IPS-18c (cell line): ENCODE data around the gene ACADSB.

Source experiments
- H3K4me3 ChIP-seq: 2 replicates; pipeline ENCODE4 v1.7.0; 2013; ENCODE audit warnings: low read depth, mild to moderate bottlenecking, low read length, moderate library complexity; ENCODE audit not compliant: insufficient read depth
- H3K9me3 ChIP-seq: one replicate; pipeline ENCODE4 v1.6.1; 2013; ENCODE audit warnings: mild to moderate bottlenecking, low read length, moderate library complexity; ENCODE audit not compliant: control insufficient read depth, insufficient read depth

The ACADSB gene

GRCh38 chr10:122998360-122998917 is 10.4 kb upstream of the ACADSB start:
- Histone ChIP-seq H3K4me3 (no peak overlapping the region), H3K9me3 (no peaks in the 10 kb centered on the region)

DNA sequence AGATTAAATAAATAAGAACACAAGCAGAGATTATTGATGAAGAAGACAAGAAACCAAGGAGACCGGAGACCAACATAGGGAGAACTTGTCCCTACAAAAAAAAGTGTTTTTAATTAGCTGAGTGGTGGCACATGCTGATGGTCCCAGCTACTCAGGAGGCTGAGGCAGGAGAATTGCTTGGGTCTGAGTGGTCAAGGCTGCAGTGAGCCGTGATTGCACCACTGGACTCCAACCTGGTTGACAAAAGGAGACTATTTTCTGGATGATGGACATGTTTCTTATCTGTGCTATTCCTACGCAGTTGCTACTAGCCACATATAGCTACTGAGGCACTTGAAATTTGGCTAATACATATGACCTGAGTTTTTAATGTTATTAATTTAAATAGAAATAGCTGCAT is 9.9 kb upstream of the ACADSB start:
- Histone ChIP-seq H3K4me3 (no peak overlapping the region), H3K9me3 (no peaks in the 10 kb centered on the region)

GRCh38 chr10:122999347-122999746 is 9.5 kb upstream of the ACADSB start:
- no peak overlapping the region for H3K4me3 ChIP-seq
- H3K9me3 ChIP-seq = no peaks in the 10 kb centered on the region

- Histone ChIP-seq H3K9me3 (no peaks in the 10 kb centered on the region), H3K4me3 (no peak overlapping the region)
These were observed 8.7 kb upstream of the ACADSB start for GRCh38 chr10:123000155-123000554.

DNA sequence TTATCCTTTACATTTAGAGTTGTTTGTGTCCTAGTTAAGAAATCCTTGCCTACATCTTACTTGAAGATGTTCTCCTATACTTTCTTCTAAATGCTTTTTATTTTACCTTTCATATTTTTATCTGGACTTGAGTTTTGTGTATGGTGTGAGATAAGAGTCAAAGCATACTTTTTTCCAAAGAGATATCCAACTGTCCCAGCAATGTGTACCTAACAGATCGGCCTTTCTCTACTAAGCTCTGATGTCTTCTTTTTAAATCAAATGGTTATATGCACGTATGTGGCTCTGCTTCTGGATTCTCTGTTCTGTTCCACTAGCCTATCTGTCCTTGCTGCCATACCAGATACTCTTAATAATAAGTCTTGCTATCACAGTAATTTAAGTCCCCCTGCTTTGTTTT is 7.4 kb upstream of the ACADSB start:
- Histone ChIP-seq H3K9me3 (no peaks in the 10 kb centered on the region), H3K4me3 (no peak overlapping the region)

DNA sequence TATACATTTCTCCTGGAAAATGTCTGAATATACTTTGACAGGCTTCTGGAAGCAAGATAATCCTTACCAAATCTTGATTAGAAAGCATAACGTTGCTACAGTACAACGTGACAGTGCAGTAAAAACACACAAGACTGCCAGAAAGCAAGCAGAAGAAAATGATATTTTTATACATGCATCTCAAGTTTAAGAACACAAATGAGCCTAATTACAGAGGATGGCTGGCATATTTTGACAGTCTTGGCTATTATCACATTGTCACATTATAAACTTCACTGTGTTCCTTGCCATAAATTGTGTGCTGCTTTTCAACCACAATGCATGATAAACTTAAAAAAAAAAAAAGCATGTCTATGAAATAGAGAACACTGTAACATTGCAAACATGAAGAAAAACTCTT is 4.5 kb upstream of the ACADSB start:
- Histone ChIP-seq H3K9me3 (no peaks in the 10 kb centered on the region), H3K4me3 (no peak overlapping the region)

DNA sequence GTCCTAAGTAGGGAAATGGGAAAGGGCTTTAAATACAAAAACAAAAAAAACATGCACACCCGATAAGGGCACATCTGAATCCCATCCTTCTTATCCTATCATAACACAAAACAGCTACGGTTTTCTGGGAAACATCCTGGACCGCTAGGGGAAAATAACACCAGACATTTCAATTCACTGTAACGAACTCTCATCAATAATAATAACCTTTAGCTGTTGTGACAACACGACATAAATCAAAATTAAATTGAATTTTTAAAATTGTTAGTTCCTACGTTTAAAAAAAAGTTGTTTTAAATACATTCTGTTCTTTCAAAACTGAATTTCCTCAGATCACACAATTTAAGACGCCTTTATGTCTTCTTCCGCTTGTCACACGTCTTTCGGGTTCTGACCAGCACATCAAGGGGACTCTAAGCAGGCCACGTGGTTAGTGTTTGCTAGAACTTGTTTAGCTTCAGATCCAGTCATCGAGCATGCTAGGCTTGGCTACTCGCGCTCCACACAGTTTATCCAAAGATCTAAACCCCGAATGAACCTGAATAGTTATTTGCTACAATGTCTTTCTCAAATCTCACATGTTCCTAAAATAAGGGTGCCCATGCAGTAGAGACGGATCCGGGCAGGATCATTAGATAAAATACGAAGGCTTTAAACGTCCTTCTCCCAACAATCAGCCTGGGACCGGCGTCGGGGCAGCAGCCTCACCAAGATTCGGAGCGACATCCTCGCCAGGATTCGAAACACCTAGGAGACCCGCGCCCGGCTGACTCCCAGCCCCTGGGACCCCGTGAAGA is 1.1 kb upstream of the ACADSB start:
- H3K4me3 ChIP-seq = peak overlapping the region; percentile 90
- H3K9me3 ChIP-seq = no peaks in the 10 kb centered on the region

- H3K4me3 ChIP-seq = peak overlapping the region; percentile 89
- no peaks in the 10 kb centered on the region for H3K9me3 ChIP-seq
These were observed 457 bp downstream of the ACADSB start for GRCh38 chr10:123009105-123009820.

DNA sequence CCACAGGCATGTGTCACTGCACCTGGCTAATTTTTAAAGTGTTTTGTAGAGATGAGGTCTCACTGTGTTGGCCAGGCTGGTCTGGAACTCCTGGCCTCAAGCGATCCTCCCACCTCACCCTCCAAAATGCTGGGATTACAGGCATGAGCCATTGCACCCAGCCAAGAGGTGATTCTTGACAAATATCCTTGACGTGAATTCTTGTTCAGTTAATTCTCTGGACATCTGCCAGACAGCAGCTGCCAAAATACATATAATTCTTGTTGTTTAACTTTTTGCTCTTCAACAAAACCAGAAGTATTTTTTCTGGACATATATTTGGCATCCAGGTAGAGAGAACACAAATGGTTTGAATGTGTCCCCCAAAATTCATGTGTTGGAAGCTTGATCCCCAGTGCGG is 3.2 kb downstream of the ACADSB start:
- H3K4me3 ChIP-seq = no peak overlapping the region
- no peaks in the 10 kb centered on the region for H3K9me3 ChIP-seq

- H3K4me3 ChIP-seq = no peak overlapping the region
- no peaks in the 10 kb centered on the region for H3K9me3 ChIP-seq
These were observed 4.9 kb downstream of the ACADSB start for GRCh38 chr10:123013456-123014419.

- H3K9me3 ChIP-seq = no peaks in the 10 kb centered on the region
- H3K4me3 ChIP-seq = no peak overlapping the region
These were observed 6.0 kb downstream of the ACADSB start for GRCh38 chr10:123014772-123015171.

DNA sequence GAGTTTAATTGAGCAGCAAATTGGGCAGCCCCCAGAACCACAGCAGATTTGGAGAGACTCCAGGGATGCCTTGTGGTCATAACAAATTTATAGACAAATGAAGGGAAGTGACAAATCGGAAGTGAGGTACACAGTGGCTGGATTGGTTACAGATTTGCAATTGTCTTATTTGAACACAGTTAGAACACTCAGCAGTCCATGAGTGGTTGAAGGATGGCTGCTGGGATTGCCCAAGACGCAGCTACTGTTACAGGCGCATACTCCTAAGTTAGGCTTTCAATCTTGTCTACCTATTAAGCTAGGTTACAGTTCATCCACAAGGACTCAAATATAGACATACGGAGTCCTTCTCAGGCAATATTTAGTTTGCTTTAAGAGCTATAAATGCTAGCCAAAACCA is 7.4 kb downstream of the ACADSB start:
- no peak overlapping the region for H3K4me3 ChIP-seq
- no peaks in the 10 kb centered on the region for H3K9me3 ChIP-seq

DNA sequence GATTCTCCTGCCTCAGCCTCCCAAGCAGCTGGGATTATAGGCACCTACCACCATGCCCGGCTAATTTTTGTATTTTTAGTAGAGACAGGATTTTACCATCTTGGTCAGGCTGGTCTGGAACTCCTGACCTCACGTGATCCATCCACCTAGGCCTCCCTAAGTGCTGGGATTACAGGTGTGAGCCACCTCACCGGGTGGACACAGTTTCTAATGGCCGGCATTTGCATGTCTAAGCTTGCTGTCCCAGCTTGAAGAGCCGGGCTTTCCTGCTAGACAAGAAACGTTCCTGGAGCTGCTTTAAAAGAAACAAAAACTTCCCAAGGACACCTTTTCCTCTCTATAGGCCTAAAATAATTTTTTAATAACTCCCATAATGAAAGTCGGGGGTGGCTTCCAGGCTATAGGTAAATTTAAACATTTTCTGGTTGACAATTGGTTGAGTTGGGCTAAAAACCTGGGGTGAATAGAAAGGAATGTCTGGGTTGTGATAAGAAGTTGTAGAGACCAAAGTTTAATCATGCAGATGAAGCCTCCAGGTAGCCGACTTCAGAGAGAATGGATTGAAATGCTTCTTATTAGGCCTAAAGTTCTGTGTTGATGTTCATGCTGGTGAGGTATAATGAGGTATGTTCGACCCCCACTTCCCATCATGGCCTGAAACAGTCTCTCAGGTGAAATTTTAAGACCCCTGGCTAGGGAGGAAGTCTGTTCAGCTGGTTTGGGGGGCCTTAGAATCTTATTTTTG is 8.8 kb downstream of the ACADSB start:
- no peaks in the 10 kb centered on the region for H3K9me3 ChIP-seq
- no peak overlapping the region for H3K4me3 ChIP-seq

DNA sequence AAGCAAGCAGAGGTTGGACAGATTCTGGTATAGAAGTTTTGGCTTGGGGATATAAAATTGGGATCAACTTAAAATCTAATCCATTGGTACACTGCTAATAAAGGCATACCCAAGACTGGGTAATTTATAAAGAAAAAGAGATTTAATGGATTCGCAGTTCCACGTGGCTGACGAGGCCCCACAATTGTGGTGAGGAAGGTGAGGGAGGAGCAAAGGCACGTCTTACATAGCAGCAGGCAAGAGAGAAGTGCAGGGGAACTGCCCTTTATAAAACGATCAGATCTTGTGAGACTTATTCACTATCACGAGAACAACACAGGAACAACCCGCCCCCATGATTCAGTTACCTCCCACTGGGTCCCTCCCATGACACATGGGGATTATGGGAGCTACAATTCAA is 9.7 kb downstream of the ACADSB start:
- Histone ChIP-seq H3K4me3 (no peak overlapping the region), H3K9me3 (no peaks in the 10 kb centered on the region)

- H3K9me3 ChIP-seq = no peaks in the 10 kb centered on the region
- H3K4me3 ChIP-seq = no peak overlapping the region
These were observed 10.5 kb downstream of the ACADSB start for GRCh38 chr10:123019264-123019663.

DNA sequence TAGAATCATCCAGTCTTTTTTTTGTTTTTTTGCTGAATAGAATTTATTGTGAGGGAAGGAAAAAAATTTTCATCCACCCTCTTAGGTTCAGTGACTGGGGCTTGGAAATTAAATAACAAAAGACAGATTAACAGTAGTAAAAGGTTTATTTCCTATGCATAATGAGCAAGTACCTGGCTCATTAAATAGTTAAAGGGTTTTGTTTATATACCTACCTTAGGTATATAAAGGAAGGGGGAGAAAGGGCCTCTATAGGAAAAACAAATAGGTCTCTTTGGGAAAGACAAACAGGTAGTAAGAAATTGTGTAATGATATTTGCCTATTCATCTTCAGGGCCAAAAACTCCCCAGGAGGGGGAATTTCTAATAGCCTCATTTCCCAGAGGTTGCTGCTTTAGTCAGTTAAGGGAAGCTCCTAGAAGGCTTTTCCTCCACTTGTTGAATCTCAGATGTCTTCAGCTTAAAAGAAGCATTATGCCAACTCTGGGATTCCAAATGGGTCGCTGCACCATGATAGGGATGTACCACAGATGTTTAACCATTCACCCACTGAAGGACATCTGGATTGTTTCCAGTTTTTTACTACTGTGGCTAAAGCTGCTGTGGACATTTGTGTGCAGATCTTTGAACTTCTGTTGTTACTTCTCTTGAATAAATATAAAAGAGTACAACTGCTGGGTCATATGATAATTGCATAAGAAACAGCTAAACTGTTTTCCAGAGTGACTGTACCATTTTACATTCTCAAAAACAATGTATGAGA is 11.3 kb downstream of the ACADSB start:
- no peak overlapping the region for H3K4me3 ChIP-seq
- no peaks in the 10 kb centered on the region for H3K9me3 ChIP-seq
